ENCODE results near the gene TMIGD3.

The TMIGD3 gene

DNA sequence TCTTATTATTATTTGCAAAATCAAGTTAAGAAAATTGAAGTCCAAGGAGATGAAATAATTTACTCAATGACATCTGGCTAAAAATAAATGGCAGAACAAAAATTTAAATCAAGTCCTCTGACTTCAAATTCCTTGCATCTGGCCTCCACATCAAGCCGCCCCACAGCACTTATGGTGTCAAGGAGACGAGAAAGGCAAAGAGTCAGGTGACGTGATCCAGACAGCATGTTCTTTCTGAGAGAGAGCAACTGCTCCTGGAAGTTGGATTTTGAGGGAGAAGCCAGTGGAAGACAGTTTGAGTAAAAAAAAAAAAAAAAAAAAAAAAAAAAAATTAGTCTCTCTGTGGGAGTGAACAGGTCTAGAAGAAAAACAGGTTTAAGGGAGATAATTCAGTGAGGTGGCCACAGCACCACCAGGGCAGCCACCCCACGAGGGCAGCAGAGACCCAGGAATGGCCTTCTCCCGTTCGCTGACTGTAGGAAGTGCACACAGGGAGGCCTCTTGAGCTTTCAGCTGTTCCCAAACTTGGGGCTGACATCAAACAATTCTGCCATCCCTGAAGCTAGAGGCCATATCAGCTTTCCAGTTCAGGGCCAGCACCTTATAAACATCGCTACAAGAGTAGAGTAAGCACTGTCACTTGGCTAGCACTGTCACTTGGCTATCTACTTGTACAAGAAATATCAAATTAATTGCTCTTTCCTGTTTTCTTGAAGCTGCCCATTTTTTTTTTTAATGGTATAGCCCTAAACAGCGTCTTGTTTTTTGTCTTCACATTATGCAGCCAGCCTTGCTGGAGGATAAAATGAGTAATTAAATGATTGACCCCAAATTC lies 21.8 kb downstream of the TMIGD3 start:
- DNase-seq (ENCODE audit: extremely low spot score), result peak; percentile 86
- POLR2A ChIA-PET, result interaction anchor here (0.8 to 2.2 kb wide), 2 partner anchors 258 to 285 kb away, joined by 3 to 5 read pairs; partner anchors contain the start of gene INKA2
- CTCF ChIA-PET, result interaction anchor here (0.5 to 1.7 kb wide), 21 partner anchors 9 to 855 kb away, joined by 3 to 23 read pairs (median 4); no protein-coding TSS in a partner anchor
- no peak for TF ChIP-seq CTBP1 (IDR thresholded peaks at IDR 0.05; ENCODE audit: borderline replicate concordance)
- TF ChIP-seq ZNF384 (IDR thresholded peaks at IDR 0.05), result peak; percentile 51; the same call in 1 of the 2 replicates
- TF ChIP-seq LEF1 (IDR thresholded peaks at IDR 0.05; ENCODE audit: borderline replicate concordance), result no peak
- no peak for TF ChIP-seq FOXK2 (IDR thresholded peaks at IDR 0.05)
- no peak for TF ChIP-seq ARNT (IDR thresholded peaks at IDR 0.05)

DNA sequence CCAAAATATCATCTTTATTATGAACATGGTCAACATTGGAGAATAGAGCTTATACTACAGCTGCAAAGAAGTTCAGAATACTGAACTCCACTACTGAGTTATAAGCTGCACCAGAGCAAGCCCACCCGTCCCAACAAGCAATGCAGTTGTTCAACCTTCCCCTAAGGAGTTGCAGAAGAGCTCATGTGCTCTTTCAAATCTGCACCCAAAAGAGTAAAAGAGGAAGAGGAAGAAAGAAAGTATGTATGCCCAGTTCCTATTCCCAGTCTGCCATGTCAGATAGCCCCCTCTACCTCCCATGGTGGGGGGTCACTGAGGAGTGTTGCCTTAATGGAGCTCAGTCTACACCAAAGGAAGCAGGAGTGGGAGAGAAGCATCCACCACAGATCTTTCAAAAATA lies 22.8 kb downstream of the TMIGD3 start:
- CTCF ChIA-PET, result no interaction called here
- POLR2A ChIA-PET, result no interaction called here
- DNase-seq (ENCODE audit: extremely low spot score), result no peak

DNA sequence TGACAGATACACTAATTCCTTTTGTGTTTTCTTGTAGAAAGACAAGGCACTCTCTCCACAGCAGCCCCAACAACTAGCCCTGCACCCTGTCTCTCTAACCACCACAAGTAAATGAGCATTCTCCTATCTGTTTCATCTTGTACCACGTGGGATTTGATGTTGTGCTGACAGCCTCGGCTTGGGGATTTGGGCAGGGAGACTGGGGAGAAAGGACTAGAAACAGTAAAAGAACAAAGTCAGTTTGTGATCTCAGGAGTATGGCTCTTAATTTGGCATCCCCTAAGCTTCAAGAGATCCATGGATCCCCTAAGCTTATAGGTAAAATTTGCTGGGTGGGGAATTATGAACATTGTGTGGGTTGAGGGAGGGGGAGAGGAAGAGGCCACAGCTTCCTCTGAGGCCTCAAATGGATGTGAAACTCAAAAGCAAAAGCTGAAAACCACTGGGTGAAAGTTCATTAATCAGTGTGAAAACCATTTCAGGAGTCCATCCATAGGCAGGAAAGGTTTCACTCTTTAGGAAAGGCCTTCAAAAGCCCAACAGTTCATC lies 26.6 kb downstream of the TMIGD3 start:
- DNase-seq (ENCODE audit: extremely low spot score), result no peak
- ChIA-PET CTCF (interaction anchor here (1.2 kb wide), 1 partner anchor 32 kb away, joined by 3 read pairs; no protein-coding TSS in a partner anchor), POLR2A (no interaction called here)
- TF ChIP-seq HDGF (IDR thresholded peaks at IDR 0.05; ENCODE audit: borderline replicate concordance) (no peak), L3MBTL2 (conservative IDR thresholded peaks at IDR 0.05) (no peak)

More for the DNA sequence above, 22.8 kb downstream of the TMIGD3 start:
- TF ChIP-seq L3MBTL2 (conservative IDR thresholded peaks at IDR 0.05), result no peak
- no peak for TF ChIP-seq NFRKB (IDR thresholded peaks at IDR 0.05)
- TF ChIP-seq SP1 (IDR thresholded peaks at IDR 0.05), result no peak
- no peak for TF ChIP-seq ELF4 (IDR thresholded peaks at IDR 0.05)
- no peak for TF ChIP-seq FOXA1 (IDR thresholded peaks at IDR 0.05)
- TF ChIP-seq ZNF384 (IDR thresholded peaks at IDR 0.05), result no peak
- TF ChIP-seq CTBP1 (IDR thresholded peaks at IDR 0.05; ENCODE audit: borderline replicate concordance), result no peak
- TF ChIP-seq FOXM1 (IDR thresholded peaks at IDR 0.05; ENCODE audit: borderline replicate concordance), result no peak
- TF ChIP-seq SUZ12 (IDR thresholded peaks at IDR 0.05), result no peak
- TF ChIP-seq, protein P1, sequence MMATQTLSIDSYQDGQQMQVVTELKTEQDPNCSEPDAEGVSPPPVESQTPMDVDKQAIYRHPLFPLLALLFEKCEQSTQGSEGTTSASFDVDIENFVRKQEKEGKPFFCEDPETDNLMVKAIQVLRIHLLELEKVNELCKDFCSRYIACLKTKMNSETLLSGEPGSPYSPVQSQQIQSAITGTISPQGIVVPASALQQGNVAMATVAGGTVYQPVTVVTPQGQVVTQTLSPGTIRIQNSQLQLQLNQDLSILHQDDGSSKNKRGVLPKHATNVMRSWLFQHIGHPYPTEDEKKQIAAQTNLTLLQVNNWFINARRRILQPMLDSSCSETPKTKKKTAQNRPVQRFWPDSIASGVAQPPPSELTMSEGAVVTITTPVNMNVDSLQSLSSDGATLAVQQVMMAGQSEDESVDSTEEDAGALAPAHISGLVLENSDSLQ (IDR thresholded peaks at IDR 0.05), result no peak
- TF ChIP-seq ARNT (IDR thresholded peaks at IDR 0.05), result no peak
- no peak for TF ChIP-seq TARDBP (IDR thresholded peaks at IDR 0.05)
- no peak for TF ChIP-seq BHLHE40 (IDR thresholded peaks at IDR 0.05; ENCODE audit: borderline replicate concordance)
- TF ChIP-seq FOXK2 (IDR thresholded peaks at IDR 0.05), result no peak
- no peak for TF ChIP-seq HDGF (IDR thresholded peaks at IDR 0.05; ENCODE audit: borderline replicate concordance)

DNA sequence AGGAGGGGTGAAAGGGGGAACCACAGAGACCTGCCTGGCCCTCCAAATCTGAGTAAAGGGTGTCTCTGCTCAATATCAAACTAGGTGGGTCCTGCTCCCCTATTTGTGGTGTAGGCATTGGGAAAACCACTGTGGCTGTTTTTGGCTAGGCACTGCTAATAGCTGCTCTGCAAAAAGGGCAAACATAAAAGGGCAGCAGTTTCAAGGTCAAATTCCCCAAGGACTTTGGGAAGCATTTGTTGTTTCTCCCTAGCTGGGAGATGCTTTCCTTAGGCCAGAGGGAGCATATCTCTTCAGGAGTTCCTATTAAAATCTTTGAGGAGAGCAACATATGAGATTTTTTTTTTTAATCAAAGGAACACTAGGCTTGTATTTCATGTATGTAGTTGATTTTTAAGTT lies 27.2 kb downstream of the TMIGD3 start:
- TF ChIP-seq ELF4 (IDR thresholded peaks at IDR 0.05) (no peak), CTBP1 (IDR thresholded peaks at IDR 0.05; ENCODE audit: borderline replicate concordance) (no peak), ZNF384 (IDR thresholded peaks at IDR 0.05) (no peak), HDGF (IDR thresholded peaks at IDR 0.05; ENCODE audit: borderline replicate concordance) (no peak), SP1 (IDR thresholded peaks at IDR 0.05) (no peak), L3MBTL2 (conservative IDR thresholded peaks at IDR 0.05) (no peak), TARDBP (IDR thresholded peaks at IDR 0.05) (no peak), ARNT (IDR thresholded peaks at IDR 0.05) (no peak), NFRKB (IDR thresholded peaks at IDR 0.05) (no peak), BHLHE40 (IDR thresholded peaks at IDR 0.05; ENCODE audit: borderline replicate concordance) (no peak), FOXM1 (IDR thresholded peaks at IDR 0.05; ENCODE audit: borderline replicate concordance) (no peak), FOXA1 (IDR thresholded peaks at IDR 0.05) (no peak), LEF1 (IDR thresholded peaks at IDR 0.05; ENCODE audit: borderline replicate concordance) (no peak), SUZ12 (IDR thresholded peaks at IDR 0.05) (no peak), FOXK2 (IDR thresholded peaks at IDR 0.05) (no peak)
- TF ChIP-seq, protein P1 (IDR thresholded peaks at IDR 0.05), result no peak
- ChIA-PET CTCF (interaction anchor here (0.6 to 1.2 kb wide), 2 partner anchors 32 to 1726 kb away, joined by 3 to 4 read pairs; no protein-coding TSS in a partner anchor), POLR2A (no interaction called here)
- DNase-seq (ENCODE audit: extremely low spot score), result no peak

DNA sequence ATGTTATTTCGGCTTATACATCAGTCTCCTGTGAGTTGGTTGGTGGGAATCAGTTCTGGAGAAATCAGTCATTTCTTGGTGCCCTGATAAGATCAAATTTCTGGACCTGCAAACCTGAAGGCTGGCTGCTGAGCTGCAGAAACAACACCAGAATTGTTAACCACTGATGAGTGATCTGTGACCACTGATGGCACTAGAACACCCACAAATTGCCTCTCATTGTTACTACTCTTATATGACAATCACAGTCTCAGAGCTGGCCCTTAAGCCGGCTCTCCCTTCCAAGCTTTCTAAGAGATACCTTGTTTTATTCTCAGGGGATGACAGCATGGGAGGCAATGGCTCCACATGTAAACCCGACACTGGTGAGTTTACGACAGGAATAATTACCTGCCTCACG lies 27.7 kb downstream of the TMIGD3 start:
- no peak for TF ChIP-seq BHLHE40 (IDR thresholded peaks at IDR 0.05; ENCODE audit: borderline replicate concordance)
- no peak for TF ChIP-seq SP1 (IDR thresholded peaks at IDR 0.05)
- no peak for TF ChIP-seq NFRKB (IDR thresholded peaks at IDR 0.05)
- CTCF ChIA-PET, result interaction anchor here (0.6 to 1.2 kb wide), 2 partner anchors 33 to 1726 kb away, joined by 3 to 4 read pairs; no protein-coding TSS in a partner anchor
- DNase-seq (ENCODE audit: extremely low spot score), result no peak
- POLR2A ChIA-PET, result no interaction called here

DNA sequence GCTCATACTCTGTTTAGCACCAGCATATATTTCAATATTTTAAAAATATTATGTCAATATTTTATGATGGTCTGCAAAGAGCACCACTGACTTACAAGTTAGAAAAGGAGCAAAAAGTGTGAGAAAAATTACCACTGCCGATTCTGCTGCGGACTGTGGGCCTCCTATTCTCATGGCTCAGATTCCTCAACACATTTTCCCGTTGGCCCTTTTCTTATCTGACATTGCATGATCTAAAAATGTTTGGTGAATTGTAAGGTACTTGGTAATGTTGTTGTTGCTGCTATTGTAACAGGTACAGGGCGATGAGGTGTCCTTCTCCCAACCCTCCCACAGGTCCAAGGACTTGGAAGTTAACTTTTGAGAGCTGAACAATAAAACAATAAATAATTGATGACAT lies 28.9 kb downstream of the TMIGD3 start:
- DNase-seq (ENCODE audit: extremely low spot score), result no peak
- CTCF ChIA-PET, result interaction anchor here (0.7 kb wide), 1 partner anchor 883 kb away, joined by 3 read pairs; no protein-coding TSS in a partner anchor
- TF ChIP-seq LEF1 (IDR thresholded peaks at IDR 0.05; ENCODE audit: borderline replicate concordance) (no peak), CTBP1 (IDR thresholded peaks at IDR 0.05; ENCODE audit: borderline replicate concordance) (no peak), SP1 (IDR thresholded peaks at IDR 0.05) (no peak), FOXA1 (IDR thresholded peaks at IDR 0.05) (no peak), HDGF (IDR thresholded peaks at IDR 0.05; ENCODE audit: borderline replicate concordance) (no peak), FOXK2 (IDR thresholded peaks at IDR 0.05) (no peak), L3MBTL2 (conservative IDR thresholded peaks at IDR 0.05) (no peak), ELF4 (IDR thresholded peaks at IDR 0.05) (no peak)
- POLR2A ChIA-PET, result no interaction called here
